Measurements from ENCODE around the gene PDE6G.

PDE6G gene

DNA sequence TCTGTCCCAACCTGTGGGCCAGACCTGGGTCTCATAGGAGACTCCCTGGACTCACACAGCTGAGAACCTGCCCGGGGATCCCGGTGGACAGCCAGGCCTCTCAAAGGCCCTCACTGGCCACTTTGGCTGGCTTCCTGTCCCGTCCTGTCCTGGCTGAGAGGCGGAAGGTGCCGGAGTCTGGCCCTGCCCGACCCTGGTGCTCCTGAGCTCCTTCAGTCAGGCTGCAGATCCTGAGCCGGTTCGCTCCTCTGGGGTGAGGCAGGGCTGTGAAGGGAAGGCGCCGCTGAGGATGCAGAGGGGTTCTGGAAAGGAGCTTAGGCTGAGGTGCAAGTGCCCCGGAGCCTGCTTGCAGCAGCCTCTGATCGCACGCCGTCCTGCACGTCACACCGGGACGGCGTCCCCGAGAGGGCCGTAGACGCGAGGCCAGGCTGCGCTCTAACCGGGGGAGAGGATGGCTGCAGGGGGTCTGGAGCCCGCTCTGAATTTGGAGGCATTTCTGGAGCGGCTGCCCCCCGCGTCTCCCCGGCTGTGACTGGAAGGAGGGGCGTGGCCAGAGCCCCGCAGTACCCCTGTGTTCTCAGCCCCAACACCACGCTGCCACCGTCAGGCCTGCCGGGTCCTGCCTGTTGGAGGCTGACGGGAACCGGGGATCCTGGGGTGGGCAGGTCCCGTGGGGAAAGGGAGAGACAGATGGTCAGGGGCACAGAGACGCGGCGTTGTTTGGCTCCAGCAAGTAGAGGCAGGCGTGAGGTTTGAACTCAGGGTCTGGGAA is 31.6 kb upstream of the PDE6G start:
- DNase-seq = no peak

DNA sequence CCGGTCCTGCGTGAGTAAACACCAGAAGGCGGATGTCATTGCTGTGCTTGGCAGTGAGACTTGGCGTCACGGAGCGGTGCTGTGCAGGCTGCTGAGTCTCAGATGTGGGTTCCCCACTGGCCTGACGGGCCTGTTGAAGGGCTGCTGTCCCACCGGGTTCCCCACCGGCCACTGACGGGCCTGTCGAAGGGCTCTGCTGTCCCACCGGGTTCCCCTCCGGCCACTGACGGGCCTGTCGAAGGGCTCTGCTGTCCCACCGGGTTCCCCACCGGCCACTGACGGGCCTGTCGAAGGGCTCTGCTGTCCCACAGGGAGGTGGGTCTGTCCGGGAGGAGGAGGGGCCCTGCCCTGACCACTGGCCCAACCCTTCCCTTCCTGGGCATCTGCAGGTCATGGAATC is 30.3 kb upstream of the PDE6G start:
- DNase-seq = no peak

DNA sequence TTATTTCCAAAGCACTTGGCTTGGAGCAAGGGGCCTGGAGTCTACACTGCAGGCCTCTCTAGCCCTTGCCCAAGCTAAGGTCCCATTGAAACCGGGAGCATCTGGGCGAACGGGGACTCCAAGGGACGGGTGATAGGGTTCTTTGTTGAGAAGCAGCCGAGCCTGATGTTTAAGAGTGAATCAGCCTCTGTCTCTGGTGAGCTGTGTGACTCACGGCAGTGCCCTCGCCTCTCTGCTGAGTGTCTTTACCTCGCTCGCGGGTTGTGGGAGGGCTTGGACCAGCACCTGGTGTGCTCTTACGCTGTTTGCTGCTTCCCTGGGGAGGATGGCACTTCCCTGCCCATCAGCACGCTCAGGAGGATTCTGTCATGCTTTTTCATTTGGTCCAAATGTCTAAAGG is 28.8 kb upstream of the PDE6G start:
- DNase-seq = peak; percentile 71

DNA sequence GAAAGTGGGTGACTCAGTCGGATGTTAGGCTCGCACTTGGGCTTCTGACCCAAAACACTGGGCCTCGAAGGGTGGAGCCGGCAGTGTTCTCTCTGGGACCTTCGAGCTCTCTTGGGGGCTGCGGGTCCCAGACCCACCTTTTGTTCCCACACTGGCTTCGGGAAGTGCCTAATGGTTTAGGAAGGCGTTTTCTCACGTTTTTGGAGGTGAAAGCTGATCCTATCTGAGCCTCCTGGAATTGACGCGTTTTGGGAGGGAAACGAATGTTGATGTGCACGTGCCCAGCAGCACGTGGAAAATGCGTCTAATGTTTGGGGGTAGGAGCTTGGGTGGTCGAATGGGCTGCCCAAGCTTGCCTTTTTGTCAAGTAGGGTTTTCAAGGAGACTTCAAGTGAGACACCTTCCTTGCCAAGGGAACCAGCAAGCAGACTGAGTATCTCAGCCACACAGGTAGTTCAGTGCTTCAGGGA is 28.1 kb upstream of the PDE6G start:
- no peak for DNase-seq

DNA sequence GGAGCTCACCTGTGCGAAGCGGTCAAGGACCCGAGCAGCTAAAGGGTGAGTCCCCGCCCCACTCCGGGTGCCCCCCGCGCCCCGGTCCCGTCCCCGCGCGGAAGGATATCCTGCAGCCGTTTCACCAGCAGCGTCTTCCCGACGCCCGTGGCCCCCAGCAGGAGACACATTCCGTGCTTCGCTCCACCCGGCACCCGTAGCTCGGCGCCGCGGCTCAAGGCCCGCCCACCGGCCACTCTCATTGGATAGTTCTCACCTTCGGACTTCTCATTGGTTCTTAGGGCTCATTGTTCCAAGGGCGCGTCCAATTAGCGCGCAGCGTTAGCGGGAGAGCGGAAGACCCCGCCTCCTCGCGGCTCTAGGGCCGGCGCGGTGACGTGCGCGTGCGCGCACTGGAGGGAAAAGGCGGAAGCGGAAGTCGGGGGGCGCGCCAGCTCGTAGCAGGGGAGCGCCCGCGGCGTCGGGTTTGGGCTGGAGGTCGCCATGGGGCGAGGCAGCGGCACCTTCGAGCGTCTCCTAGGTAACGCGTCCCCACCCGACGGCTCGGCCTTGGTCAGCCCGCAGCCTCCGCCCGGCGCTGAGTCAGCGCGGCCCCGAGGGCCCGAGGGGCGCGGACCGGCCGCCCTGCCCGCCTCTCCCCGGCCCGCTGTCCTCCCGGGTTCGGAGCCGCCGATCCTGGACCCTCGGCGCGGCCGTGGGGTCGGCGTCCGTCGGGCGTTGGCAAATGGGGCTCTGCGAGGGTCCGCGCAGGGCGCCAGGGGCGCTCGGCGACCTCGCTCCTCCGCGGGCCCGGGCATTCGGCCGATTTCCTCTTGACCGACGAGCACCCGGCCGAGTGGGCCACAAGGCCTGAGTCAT is 27.5 kb upstream of the PDE6G start, which contains the start of the genes ARL16 and HGS:
Gene ARL16 (minus strand): TSS at position 214 of the 858 bp plus-strand sequence. CDS start 44 bp downstream, at position 170.
Gene HGS (plus strand): TSS at position 428 of the 858 bp plus-strand sequence. CDS start 56 bp downstream, at position 484.
- peak; percentile 97 for DNase-seq

DNA sequence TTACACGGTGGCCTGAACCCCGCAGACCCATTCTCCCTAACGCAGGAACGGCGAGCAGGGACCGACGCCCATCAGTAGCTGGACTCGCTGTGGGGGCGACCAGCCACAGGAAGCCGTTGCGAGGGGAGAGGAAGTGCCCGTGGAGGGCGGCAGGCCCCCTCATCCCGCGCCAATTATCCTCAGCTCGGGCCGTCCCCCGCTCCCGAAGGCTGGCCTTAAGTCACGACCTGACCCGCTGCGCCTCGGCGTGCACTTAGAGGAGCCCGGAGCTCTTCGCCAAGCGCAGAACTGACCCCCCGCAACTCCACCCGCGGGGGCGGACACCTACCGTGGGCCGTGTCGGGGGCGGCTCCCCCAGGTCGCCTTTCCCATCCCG is 26.9 kb upstream of the PDE6G start:
- no peak for DNase-seq

DNA sequence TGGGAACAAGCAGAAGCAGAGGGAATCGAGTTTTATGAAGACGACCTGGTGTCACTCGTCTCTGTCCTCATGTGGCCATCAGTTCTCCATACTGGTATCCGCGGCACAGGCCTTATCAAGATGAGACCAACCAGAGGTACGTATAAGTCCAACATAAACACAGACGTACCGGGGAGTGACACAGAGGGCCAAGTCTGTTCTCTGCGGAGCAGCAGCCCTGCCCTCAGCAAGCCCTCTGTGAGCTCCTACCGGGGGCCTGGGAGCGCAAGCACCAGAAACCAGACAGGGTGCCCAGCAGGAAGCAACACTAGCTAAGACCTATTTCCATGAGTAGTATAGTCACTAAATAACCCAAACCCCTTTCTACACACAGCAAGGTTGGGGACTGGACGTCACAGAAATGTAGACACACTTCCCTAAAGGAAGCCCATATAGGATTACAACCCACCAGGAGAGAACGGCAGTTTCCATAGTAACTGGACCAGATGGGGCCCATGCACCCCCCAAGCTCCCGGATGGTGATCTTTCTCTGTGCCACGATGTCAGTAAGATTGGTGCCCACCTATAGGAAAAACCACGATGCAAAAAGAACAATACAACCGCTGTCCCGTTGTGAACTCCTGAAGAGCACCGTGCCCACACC is 26.3 kb upstream of the PDE6G start:
- no peak for DNase-seq

DNA sequence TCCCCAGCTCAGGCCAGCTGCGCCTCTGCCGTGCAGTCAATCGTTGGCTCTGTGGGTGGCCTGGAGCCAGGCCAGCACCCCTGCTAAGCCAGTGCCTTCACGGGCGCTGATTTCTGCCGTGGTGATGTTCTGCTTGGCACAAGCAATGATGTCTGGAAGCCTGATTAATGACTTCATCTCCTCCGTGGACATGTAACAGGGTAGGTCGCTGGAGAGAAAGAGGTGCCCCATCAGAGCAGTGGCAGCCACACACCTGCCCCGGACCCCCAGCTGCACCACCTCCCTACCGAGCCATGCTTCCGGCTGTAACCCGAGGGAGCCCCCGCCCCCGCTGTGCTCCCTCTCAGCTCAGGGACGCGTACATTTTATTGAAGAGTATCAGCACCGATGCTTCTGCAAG is 25.3 kb upstream of the PDE6G start:
- DNase-seq = no peak

DNA sequence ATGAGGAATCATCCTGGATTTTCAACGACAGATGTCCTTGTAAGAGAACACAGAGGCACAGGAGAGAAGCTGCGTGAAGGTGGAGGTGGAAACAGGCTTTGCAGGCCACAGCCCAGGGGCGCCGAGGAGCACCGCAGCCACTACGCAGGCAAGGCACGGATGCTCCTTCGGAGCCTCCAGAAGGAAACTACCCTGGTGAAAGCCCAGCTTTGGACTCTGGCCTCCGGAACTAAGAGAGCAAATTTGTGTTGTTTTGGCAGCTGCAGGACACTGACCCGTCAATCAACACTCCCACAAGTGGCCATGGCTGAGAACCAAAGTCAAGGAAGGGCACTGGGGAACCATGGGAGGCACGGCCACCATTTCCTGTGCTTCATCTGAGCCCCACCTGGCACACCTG is 23.8 kb upstream of the PDE6G start:
- DNase-seq = no peak

DNA sequence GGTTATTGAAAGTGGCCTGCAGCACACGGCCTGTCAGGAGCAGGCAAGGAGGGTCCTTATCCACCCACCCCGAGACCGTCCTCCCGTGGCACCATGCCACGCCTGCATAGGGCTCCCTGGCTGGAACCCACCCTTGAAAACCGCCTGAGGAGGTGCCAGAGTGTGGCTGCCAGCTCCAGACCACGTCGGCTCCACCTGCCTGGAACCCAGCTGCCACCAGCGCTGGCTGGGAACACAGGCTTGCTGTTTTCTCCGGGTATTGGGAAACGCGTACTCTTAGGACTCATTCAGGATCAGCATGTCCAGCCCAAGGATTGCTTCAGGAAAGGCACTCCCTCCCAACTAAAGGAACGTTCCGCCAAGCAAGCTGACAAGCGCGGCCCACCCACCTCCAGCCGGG is 20.6 kb upstream of the PDE6G start:
- no peak for DNase-seq

DNA sequence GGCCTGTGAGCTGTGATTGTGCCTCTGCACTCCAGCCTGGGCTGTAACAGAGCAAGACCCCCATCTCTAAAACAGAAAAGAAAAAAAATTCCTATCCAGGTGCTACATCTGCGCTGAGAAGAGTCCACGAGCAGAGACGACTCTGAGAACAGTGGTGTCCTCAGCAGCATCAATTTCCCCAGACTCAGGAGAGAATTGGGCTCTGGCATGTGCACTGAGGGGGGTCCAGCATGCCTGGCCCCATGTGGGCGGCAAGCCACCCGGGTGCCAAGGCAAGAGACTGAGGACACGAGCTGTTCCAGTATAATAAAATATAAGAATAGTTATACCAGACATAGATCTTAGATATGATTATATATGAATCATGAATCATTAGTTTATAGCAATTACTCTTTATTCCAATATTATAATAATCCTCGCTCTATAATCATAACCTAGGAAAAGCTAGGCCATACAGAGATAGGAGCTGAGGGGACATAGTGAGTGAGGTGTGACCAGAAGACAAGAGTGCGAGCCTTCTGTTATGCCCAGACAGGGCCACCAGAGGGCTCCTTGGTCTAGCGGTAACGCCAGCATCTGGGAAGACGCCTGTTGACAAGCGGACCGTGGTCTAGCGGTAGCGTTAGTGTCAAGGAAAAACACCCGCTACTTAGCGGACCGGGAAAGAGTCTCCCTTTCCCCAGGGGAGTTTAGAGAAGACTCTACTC is 19.3 kb upstream of the PDE6G start:
- DNase-seq = peak; percentile 37

DNA sequence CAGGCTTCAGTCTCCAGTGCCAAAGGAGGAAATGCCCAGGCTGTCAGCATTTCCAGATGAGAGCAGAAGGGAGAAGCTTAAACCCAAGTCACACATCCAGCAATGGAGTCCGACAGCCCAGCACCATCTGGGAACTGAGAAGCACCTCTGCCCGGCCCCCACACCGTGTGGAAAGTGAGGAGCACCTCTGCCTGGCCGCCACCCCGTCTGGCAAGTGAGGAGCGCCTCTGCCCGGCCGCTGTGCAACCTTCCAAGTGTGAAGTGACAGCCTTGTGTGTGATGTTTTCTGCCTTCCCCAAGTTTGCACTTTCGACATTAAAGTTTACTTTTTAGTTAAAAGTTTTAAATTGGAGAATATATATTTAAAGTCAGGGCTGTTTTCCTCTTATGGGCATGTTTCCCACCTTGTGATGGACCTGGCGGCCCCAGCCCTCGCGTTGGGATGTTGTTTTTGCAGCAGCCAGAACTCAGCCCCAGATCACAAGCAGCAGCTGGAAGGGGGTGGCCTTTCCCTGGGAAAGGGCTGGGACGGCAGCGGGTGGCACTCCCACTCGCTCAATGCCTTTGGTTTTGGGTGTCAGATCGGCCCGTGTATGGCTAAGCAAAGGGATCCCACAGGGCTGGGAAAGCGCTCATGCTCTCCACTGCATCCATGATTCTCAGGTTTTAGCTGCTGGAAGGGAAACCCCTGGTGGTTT is 17.4 kb upstream of the PDE6G start:
- DNase-seq = no peak

DNA sequence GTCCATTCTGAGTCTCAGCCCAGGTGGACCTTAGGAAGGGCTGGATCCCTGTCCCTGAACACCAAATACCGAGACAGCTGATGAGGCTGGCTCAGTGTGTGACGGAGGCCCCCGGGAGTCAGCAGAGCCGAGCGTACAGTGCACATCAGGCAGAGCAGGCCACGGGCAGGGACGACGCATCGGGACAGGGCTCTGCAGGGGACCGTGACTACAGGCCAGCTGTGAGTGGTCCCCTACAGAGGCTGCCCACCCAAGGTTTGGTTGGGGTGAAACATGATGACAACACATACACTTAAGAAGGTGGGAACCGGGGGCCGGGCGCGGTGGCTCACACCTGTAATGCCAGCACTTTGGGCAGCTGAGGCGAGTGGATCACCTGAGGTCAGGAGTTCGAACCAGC is 16.6 kb upstream of the PDE6G start:
- no peak for DNase-seq

DNA sequence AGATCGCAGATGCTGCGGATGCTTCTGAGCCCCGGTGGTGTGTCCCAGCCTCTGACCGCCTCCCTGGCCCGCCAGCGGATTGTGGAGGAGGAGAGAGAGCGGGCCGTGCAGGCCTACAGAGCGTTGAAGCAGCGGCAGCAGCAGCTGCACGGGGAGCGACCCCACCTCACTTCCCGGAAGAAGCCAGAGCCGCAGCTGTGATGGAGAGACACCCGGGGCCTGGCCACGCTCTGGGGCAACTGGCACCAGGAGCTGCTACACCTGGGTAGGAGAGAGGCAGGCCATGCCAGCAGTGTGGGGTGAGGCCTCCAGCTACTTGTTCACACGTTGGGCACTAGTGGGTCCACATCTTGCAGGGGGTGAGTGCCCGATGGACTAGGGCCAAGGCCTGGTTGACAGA is 16.2 kb upstream of the PDE6G start:
- DNase-seq = no peak

DNA sequence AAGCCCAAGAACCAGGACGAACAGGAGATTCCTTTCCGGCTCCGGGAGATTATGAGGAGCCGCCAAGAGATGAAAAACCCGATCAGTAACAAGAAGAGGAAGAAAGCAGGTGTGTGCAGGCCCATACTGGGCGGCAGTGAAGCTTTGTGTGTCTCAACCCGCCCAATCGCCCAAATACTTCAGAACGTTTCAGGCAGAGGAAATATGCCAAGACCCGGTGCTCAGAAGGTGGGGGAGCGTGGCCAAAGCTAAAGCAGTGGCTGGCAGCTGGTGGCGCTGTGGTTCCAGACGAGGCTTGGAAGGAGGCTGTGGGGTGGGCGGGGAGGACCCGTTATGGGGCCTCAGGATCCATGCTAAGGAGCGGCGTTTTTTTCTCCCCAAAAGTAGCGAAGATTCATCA is 11.4 kb upstream of the PDE6G start:
- DNase-seq = no peak

DNA sequence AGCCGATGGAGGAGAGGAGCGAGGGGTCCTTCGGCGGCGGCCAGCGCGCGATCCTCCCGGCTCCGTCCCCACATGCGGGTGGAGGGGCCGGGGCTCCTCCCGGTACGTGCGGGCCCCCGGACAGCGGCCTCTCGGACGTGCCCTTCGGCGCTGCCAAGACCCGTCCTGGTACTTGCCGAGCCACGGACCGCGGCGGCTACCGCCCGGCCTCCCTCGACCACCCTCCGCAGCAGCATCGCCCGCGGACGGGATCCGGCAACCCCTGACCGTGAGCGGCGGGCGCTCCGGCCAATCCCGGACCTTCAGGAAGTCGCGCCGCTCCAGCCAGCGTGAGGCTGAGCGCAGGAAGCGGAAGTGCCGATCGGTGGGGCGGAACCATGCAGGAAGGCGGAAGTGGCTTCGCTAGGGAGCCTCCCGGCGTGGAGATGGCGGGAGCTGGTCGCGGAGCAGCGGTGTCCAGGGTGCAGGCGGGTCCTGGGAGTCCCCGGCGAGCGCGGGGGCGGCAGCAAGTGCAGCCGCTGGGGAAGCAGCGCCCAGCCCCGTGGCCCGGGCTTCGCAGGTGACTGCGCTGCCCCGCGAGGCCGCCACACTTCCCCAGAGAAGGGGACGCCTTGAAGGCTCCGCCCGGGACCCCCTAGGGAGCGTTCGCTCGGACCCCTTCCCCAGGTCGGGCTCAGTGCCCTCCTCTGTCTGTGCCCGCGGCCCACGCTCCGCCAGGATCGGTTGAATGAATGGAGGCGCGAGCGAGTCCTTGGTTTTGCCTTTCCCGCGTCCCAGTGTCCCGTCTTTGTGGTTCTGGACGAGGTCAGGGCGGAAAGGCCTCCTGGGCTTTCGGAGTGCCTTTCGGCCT is 10.2 kb upstream of the PDE6G start, which contains the start of the genes CCDC137 and OXLD1:
Gene CCDC137 (plus strand): TSS at position 396 of the 850 bp plus-strand sequence. CDS start 30 bp downstream, at position 426.
Gene OXLD1 (minus strand): TSS at position 264 of the 850 bp plus-strand sequence. CDS start 28 bp downstream, at position 236.
- peak; percentile 95 for DNase-seq

DNA sequence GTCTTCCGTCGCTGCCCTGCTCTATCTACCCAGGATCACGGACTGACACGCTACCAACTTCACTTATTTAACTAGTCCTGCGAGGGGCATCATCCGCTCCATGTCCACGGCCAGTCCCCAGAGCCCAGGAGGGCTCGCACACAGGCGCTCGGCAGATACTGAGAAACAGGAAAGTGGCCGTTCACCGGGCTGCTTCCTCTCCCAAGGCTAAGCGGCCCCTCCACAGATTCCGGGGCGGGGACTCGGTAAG is 9.7 kb upstream of the PDE6G start:
- DNase-seq = peak; percentile 27

DNA sequence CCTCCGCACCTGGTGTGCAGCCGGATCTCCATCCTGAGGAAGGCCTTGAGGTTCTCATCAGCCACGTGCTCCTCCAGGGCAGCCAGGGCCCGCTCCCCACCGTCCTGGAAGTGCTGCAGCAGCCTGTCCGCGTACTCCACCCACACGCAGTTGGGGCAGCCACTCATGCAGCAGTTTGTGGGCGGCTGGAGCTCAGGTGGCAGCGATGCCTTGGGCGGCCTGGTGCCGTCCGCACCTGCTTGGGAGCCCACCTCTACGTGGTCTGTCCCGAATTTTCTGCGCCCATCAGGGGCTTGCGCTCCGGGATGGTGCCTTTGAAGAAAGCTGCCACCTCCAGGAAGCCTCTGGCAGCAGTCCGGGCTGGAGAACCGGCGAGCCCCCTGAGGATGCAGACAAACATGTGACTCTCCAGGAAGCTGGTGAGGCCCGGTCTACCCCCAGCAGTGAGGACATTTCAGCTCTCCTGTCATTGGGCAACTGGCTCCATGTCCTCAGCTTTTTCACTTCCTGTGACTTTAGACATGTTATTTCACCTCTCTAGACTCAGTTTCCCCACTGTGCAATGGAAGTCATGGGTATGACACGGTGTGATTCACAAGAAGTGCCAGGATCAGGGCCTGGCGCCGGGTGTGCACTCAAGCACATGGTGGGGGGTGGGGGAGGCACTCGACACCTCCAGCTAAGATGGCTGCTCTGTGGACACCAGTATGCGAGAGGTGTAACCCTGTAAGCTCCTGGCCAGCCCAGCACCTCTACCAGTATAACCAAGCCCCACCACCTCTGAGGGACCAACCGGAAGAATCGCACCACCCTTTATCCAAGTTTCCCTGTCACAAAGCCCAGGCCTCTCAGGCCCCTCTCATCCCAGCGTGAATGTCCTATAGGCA is 9.1 kb upstream of the PDE6G start:
- peak; percentile 72 for DNase-seq

DNA sequence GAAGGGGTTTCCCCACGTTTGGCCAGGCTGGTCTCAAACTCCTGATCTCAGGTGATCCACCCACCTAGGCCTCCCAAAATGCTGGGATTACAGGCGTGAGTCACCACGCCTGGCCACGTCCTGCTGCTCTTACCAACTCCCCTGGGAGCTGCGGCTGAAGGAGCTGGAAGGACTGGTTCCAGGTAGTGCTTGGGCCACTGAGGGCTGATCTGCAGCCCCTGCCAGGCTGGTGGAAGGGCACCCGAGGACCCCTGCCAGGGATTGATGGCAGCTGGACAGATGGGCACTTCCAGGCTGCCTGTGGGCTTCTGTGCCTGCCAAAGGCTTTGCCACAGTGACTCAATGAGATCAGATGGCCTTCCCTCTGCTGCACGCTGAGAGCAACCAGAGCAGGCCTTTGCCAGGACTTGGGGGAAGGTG is 7.7 kb upstream of the PDE6G start:
- DNase-seq = no peak

DNA sequence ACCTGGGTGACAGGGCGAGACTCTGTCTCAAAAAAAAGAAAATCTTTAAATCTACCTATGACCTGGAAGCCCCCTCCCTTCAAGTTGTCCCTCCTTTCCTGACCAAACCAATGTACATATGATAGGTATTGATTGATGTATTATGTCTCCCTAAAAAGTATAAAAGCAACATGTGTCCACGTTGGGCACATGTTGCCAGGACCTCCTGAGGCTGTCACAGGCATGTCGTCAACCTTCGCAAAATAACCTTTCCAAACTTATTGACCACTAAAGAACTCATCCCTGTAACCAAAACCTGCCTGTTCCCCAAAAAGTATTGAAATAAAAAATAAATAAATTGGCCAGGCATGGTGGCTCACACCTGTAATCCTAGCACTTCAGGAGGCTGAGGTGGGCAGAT is 5.7 kb upstream of the PDE6G start:
- no peak for DNase-seq

All from stimulated activated CD4-positive, alpha-beta T cell treated with anti-CD3 and anti-CD28 coated beads, Interleukin-4, amount 100 ng/mL, for 24 hours (primary cell).